Measurements from ENCODE around the gene TMEM269.

Gene TMEM269

DNA sequence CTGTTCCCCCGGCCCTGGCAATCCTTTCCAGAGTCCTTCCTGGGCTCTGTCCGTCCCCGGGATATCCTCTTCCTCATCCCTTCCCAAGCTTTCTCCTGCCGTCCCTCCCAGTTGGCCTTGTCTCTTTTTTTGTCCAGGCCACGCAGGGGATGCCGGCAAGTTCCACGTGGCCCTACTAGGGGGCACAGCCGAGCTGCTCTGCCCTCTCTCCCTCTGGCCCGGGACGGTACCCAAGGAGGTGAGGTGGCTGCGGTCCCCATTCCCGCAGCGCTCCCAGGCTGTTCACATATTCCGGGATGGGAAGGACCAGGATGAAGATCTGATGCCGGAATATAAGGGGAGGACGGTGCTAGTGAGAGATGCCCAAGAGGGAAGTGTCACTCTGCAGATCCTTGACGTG, 45.8 kb downstream of the TMEM269 start:
- TF ChIP-seq, protein P1, sequence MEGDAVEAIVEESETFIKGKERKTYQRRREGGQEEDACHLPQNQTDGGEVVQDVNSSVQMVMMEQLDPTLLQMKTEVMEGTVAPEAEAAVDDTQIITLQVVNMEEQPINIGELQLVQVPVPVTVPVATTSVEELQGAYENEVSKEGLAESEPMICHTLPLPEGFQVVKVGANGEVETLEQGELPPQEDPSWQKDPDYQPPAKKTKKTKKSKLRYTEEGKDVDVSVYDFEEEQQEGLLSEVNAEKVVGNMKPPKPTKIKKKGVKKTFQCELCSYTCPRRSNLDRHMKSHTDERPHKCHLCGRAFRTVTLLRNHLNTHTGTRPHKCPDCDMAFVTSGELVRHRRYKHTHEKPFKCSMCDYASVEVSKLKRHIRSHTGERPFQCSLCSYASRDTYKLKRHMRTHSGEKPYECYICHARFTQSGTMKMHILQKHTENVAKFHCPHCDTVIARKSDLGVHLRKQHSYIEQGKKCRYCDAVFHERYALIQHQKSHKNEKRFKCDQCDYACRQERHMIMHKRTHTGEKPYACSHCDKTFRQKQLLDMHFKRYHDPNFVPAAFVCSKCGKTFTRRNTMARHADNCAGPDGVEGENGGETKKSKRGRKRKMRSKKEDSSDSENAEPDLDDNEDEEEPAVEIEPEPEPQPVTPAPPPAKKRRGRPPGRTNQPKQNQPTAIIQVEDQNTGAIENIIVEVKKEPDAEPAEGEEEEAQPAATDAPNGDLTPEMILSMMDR (IDR thresholded peaks at IDR 0.05; ENCODE audit: low read depth, low read length, missing control alignments): no peak
- H3K4me3 ChIP-seq (replicated peaks; ENCODE audit: low read depth, low read length): no peak overlapping the region
- DNase-seq (ENCODE audit: extremely low read depth, low read depth): no peak

DNA sequence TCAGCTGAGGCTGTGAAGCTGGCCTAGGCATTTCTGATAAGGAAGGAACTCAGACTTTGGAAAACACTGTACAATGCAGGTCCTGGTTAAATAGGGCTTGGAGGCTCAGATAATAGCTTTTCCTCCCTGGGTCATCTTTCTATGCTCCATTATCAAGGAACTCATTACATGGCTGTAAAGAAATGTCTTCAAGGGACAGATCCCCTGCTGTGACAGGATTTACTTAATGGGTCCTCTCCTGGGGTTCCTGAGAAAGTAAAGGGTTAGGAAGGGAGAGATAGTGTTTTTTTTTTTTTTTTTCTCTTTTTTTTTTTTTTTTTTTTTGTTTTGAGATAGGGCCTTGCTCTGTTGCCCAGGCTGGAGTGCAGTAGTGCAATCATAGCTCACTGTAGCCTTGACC, 46.5 kb downstream of the TMEM269 start:
- DNase-seq (ENCODE audit: extremely low read depth, low read depth): no peak
- TF ChIP-seq, protein P1 (IDR thresholded peaks at IDR 0.05; ENCODE audit: low read depth, low read length, missing control alignments): no peak
- H3K4me3 ChIP-seq (replicated peaks; ENCODE audit: low read depth, low read length): no peak overlapping the region

DNA sequence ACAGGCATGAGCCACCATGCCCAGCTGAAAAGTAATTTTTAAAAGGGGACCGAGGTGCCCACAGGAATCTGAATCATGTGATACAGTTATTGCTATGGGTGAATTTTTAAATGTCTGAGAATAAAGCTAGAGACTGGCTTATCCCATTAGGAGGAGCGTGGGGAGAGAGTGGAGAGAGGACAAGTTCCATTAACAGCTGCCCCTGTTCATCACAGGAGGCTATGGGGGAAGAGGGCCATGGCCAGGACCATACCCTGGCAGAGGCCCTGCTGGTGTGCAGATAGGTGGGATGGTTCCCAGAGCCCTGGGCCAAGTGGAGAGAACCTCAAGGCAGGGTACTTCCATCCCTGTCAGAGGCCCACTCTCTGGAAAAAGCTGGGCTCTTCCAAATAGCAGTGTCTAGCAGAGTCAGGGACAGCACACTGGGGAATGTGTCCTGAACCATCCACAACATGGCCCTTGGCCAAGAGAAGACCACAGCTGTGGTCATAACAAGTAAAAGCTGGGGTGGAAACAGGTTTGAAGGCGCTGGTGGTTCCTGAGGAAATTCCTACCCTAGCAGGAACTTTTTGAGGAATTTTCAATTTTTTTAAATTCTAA, 48.0 kb downstream of the TMEM269 start:
- no peak overlapping the region for H3K4me3 ChIP-seq (replicated peaks; ENCODE audit: low read depth, low read length)
- TF ChIP-seq, protein P1 (IDR thresholded peaks at IDR 0.05; ENCODE audit: low read depth, low read length, missing control alignments): no peak
- DNase-seq (ENCODE audit: extremely low read depth, low read depth): no peak

DNA sequence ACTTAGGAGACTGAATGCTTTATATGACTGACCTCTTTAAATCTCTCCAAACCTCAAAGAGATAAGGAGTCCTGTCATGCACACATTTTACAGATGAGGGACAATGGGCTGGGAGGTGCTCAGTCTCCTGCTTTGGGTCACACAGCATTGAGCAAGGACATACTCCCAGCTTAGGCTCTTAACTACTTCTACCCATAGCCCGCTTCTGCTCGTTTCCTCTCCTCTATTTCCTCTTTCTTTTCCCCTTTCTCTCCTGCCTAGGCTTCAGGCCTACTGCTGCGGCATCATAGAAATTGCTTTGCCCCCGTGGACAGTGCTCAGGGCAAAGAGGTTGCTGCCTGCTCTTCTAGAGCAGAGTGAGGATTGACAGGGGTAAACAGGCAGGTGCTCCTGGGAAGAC, 49.2 kb downstream of the TMEM269 start:
- no peak overlapping the region for H3K4me3 ChIP-seq (replicated peaks; ENCODE audit: low read depth, low read length)
- TF ChIP-seq, protein P1 (IDR thresholded peaks at IDR 0.05; ENCODE audit: low read depth, low read length, missing control alignments): no peak
- no peak for DNase-seq (ENCODE audit: extremely low read depth, low read depth)

DNA sequence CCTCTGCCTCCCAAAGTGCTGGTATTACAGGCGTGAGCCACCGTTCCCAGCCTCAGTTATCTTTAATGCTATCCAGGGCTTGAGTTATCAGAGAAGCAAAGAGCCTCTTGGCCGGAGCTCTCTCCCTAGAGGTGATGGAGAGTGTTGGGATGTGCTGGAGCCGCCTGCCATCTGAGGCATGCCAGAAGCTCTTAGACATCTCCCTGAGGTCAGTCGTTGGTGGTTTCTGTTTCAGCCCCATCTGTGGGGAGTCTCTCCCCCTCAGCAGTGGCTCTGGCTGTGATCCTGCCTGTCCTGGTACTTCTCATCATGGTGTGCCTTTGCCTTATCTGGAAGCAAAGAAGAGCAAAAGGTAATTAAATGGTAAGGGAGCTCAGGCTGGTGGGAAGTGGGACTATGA, 50.0 kb downstream of the TMEM269 start:
- DNase-seq (ENCODE audit: extremely low read depth, low read depth): no peak
- TF ChIP-seq, protein P1 (IDR thresholded peaks at IDR 0.05; ENCODE audit: low read depth, low read length, missing control alignments): no peak

DNA sequence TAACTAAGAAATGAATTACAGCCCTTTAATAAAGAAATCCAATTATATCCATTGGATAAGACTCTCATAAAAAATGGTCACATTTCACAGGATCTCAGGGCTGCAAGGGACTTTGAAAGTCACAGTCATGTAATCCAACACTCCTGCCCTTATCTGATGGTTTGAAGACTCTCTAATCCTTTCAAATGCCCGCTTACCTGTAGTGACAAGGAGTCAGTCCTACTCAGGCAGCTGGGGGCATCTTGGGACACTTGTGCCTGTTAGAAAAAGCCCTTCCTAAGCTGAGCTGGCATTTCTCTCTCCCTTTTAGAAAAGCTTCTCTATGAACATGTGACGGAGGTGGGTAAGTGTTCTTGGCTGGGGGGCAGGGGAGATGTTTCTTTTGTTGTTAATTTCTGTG, 50.6 kb downstream of the TMEM269 start:
- DNase-seq (ENCODE audit: extremely low read depth, low read depth): no peak

More for the DNA sequence above, 50.0 kb downstream of the TMEM269 start:
- no peak overlapping the region for H3K4me3 ChIP-seq (replicated peaks; ENCODE audit: low read depth, low read length)

More for the DNA sequence above, 50.6 kb downstream of the TMEM269 start:
- TF ChIP-seq, protein P1 (IDR thresholded peaks at IDR 0.05; ENCODE audit: low read depth, low read length, missing control alignments): no peak
- H3K4me3 ChIP-seq (replicated peaks; ENCODE audit: low read depth, low read length): no peak overlapping the region

Data from HFF-Myc (cell line).